ENCODE measurements around the gene DOLK.
"Not testable (repeated sequence)": the region's sequence is repeated elsewhere in the genome, so short reads cannot be mapped to it uniquely, and the experiment has no call there.

Gene DOLK

DNA sequence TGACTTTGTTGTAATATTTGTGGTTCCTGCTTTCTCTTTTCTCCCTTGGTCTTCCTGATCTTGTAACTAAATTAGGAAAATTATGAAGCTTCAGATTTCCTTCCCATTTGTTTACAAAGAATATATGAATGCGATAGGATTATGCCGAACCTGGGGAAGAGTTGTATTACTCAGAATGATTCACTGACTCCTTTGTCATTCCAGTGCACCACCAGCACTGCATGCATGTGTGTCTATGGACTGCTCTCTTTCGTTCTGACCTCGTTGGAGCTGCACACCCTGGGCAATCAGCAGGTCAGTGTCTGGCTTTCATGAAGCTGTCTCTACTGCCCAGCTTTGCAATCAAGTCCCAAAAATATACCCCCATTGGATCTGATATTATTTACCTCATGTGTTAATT is 25.6 kb upstream of the DOLK start:
- no peak for FAIRE-seq
- TF ChIP-seq, protein P1, sequence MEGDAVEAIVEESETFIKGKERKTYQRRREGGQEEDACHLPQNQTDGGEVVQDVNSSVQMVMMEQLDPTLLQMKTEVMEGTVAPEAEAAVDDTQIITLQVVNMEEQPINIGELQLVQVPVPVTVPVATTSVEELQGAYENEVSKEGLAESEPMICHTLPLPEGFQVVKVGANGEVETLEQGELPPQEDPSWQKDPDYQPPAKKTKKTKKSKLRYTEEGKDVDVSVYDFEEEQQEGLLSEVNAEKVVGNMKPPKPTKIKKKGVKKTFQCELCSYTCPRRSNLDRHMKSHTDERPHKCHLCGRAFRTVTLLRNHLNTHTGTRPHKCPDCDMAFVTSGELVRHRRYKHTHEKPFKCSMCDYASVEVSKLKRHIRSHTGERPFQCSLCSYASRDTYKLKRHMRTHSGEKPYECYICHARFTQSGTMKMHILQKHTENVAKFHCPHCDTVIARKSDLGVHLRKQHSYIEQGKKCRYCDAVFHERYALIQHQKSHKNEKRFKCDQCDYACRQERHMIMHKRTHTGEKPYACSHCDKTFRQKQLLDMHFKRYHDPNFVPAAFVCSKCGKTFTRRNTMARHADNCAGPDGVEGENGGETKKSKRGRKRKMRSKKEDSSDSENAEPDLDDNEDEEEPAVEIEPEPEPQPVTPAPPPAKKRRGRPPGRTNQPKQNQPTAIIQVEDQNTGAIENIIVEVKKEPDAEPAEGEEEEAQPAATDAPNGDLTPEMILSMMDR (IDR thresholded peaks at IDR 0.05; ENCODE audit: insufficient read depth, missing control alignments): no peak
- DNase-seq (ENCODE audit: insufficient read length, low spot score): no peak

DNA sequence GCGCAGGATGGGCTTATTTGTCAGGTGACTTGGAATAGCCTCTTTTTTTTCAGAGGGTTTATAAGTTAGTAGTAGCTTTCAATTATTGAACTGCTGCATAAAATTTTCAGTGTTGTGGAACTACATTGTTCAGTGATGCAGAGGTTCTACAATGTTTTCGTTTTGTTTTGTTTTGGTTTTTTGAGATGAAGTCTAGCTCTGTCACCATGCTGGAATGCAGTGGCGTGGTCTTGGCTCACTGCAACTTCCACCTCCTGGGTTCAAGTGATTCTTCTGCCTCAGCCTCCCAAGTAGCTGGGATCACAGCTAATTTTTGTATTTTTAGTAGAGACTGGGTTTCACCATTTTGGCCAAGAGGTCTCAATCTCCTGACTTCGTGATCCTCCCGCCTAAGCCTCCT is 22.1 kb upstream of the DOLK start:
- TF ChIP-seq, protein P1 (IDR thresholded peaks at IDR 0.05; ENCODE audit: insufficient read depth, missing control alignments): no peak
- DNase-seq (ENCODE audit: insufficient read length, low spot score) (no peak), FAIRE-seq (no peak)

DNA sequence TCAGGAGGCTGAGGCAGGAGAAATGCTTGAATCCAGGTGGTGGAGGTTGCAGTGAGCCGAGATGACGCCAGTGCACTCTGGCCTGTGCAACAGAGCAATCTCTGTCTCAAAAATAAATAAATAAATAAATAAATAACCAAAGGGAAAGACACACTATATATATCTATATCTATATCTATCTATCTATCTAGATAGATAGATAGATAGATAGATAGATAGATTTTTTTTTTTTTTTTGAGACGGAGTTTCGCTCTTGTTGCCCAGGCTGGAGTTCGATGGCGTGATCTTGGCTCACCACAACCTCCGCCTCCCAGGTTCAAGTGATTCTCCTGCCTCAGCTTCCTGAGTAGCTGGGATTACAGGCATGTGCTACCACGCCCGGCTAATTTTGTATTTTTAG is 14.0 kb upstream of the DOLK start:
- not testable (repeated sequence) for DNase-seq (ENCODE audit: insufficient read length, low spot score); FAIRE-seq

DNA sequence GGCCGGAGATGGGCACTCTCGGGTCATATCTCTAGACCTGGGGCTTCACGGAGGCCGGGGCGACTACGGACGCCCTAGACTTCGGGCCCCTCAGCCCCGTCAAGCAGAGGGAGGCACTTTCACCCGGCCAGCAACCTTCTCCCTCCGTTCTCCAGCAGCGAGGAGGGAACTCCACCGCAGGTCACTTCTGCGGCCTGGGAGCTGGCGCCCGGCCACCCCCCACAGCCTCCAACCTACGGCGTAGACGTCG is 201 bp downstream of the DOLK start:
- FAIRE-seq (no peak), DNase-seq (ENCODE audit: insufficient read length, low spot score) (no peak)
- TF ChIP-seq, protein P1 (IDR thresholded peaks at IDR 0.05; ENCODE audit: insufficient read depth, missing control alignments): no peak

DNA sequence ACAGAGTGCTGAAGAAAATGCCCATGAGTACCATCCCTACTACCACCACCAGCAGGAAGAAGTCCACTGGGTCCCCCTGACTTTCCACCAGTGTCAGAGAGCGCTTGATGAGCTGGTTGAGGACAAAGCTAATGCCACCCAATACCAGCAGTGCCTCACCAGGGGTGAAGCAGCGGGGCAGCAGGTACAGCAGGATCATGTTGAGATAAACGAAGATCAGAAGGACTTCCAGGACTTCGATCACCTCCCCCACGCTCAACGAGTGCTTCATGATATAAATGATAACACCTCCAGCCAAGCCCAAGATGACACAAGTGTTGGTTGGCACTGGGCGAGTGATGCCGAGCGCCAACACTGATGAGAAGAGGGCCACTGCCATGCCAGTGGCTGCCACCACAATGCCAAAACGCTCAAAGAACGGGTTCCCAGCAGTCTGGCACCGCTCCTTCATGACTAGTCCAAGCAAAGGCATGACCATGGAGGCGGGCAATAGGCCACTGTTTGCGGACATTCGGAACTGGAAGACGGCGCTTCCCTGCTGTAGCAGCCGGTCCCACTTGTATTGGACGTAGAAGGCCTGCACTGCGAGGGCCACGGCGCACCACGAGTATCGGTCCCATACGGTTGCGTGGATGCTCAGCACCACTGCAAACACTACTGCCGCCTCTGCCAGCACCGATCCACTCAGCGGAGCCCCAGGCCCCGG is 679 bp downstream of the DOLK start:
- FAIRE-seq (no peak), DNase-seq (ENCODE audit: insufficient read length, low spot score) (no peak)
- TF ChIP-seq, protein P1 (IDR thresholded peaks at IDR 0.05; ENCODE audit: insufficient read depth, missing control alignments): no peak

DNA sequence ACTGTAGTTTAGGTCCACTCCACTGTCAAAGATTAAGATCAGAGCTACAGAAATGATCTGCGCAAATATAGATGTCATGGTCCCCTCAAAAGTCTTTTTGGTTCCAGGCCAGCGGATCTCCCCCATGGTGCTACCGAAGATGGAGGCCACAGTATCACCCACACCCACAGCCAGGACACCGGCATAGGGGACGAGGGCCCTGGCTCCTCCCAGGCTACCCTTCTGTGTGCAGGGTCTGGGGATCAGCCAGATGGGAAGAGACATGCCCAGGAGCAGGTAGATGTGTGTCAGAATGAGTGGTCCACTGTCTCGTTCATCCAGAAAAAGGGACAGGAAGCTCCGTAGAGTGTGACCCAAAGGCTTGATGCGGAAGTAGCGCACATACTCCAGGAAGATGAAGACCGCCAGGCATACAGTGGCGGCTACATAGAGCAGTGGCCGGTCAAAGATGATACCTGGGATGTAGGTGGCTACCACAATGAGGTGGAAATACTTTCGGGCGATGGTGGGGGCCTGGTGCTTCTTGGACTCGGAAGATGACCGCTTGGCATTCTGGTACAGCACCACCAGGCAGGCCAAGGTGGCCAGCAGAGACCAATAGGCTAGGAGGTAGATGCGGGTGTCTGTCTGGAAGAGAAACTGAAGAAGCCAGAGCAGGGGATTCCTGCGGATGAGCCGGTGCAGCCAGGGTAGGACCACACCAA is 1.5 kb downstream of the DOLK start:
- DNase-seq (ENCODE audit: insufficient read length, low spot score) (no peak), FAIRE-seq (no peak)
- TF ChIP-seq, protein P1 (IDR thresholded peaks at IDR 0.05; ENCODE audit: insufficient read depth, missing control alignments): no peak

DNA sequence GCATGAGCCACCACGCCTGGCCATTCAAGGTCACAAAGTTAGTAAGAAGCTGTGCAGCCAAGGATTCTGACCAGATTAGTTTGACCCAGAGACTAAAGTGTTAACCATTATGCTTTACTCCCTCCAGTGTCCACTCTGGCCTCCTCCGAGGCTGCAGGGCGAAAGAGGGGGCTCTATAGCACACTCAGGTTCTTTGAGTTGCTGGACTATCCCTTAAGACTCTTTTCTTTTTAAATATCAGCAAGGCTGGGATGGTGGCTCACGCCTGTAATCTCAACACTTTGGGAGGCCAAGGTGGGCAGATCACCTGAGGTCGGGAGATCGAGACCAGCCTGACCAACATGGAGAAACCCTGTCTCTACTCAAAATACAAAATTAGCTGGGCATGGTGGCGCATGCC is 2.4 kb downstream of the DOLK start:
- not testable (repeated sequence) for FAIRE-seq; DNase-seq (ENCODE audit: insufficient read length, low spot score)

DNA sequence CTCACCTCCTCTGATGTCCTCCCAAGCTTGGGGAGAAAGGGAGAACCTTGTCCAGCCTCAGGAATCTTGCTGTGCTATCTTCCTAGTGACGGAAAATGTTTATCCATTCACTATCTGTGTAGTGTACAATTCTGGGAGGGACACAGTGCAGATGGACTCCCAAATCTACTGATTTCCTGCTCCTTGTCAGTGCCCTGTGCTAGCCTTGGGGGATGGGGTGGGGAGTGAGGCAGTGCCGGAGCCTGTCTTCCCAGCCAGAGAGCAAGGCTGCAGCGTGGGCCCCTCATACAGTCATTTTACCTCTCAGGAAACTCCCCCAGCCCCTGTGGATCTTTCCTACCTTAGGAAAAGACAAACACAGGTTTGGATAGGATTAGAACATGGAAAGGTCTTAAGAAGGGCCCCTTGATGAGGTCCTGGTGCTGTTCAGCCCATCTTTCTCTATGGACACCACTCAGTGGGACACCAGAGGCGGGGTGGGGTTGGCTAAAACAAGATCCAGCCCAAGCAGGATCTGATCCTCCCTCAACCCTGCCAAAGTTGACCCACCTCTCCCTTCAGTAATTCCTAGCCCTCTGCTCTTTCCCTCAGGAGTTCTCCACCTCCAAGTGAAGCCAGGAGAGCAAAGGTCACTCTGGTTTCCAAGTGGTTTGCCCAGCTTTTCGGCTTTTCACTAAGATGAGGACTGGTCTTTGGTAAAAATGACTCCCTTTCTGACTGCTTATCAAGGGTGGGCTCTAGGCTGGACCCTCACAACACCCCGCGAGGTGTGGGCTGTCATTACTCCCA is 3.4 kb downstream of the DOLK start:
- no peak for DNase-seq (ENCODE audit: insufficient read length, low spot score)
- FAIRE-seq: no peak
- TF ChIP-seq, protein P1 (IDR thresholded peaks at IDR 0.05; ENCODE audit: insufficient read depth, missing control alignments): no peak
